H1 (cell line): ENCODE data around the gene ANO6. TPM values are rescaled to one million over a fixed set of nuclear protein-coding genes. Genes with fewer than 3 reads are reported as not detected.

Source experiments
- ATF2 ChIP-seq: IDR thresholded peaks from 2 replicates; pipeline ENCODE4 v1.6.1; 2012; ENCODE audit warnings: low read length, inconsistent platforms
- KDM5A ChIP-seq: fragments of 200-600 bp; IDR thresholded peaks from 2 replicates; pipeline ENCODE4 v1.7.1; 2012; ENCODE audit warnings: mild to moderate bottlenecking, low read length, inconsistent platforms, mixed read lengths
- TCF12 ChIP-seq: IDR thresholded peaks from 2 replicates; pipeline ENCODE4 v1.6.1; 2011; ENCODE audit warnings: low read depth, mild to moderate bottlenecking, low read length
- polyA plus RNA-seq, 7 experiments: library from polyadenylated mRNA; depleted of rRNA in 3 of 7; stranded (reverse) in 5 of 7; unstranded in 2 of 7; fragments of >200 nt in 5 of 7; fragments of 200-250 nt in 2 of 7; gene quantifications; 1 replicate in 5 of 7; 2 replicates in 1 of 7; 4 replicates in 1 of 7; pipeline versions ENCODE4 v1.2.1 to v1.2.3, GENCODE V29; 2011 to 2013; ENCODE audit warnings: missing spikeins in 2 of 7, mixed read lengths in 2 of 7
- total RNA-seq: library from RNA; stranded (reverse); fragmentation: NEBNext Ultra II Directional; extraction: Animal tissue kit (Norgen Biotek cat#: 25700); gene quantifications from 2 replicates; pipeline ENCODE4 v1.2.1, GENCODE V29; 2021

Gene ANO6
- total and polyA plus RNA-seq, 2 of the 8 experiments (the other 6 are each of a cell fraction or from before 2014, with no cell fraction given) = 15.1 to 39.7 TPM

DNA sequence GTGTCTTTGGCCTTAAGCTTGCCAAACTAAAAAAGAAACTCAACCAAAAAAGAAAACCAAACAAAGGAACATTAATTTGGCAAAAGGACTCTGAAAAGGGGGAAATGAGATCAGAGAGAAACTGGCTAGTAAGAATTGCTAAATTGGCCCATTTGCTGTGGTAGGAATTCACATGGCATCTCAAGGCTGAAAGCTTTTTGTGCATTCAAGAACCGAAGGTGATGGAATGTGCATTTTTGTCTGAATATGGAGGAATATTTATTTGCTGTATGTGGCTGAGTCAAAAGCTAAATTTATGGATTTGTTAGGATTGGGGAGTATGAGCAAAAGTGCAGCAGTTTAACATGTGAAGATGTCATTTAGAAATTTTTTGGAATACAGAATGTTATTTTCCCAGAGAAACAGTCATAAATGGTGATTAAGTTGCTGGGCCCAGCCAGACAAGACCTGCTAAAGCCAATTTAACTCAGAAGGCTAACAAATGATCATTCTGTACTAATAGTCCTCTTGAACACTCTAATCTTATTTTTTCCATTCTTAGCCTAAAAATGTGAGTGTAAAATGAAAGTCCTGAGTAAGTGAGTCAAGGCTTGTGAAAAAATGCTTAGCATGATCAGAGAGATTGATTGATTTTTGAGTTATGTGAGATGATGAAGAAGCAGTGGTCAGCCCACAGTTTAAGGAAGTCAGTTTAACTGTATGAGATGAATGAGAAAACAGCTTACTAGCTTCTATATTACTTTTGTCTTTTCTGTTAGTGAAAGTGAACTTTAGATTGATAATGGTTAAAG, 94.1 kb downstream of the ANO6 start (continued):
- no peak for TF ChIP-seq ATF2
- no peak for TF ChIP-seq KDM5A
- no peak for TF ChIP-seq TCF12
